ENCODE data around the gene SCYL1.

Gene SCYL1

DNA sequence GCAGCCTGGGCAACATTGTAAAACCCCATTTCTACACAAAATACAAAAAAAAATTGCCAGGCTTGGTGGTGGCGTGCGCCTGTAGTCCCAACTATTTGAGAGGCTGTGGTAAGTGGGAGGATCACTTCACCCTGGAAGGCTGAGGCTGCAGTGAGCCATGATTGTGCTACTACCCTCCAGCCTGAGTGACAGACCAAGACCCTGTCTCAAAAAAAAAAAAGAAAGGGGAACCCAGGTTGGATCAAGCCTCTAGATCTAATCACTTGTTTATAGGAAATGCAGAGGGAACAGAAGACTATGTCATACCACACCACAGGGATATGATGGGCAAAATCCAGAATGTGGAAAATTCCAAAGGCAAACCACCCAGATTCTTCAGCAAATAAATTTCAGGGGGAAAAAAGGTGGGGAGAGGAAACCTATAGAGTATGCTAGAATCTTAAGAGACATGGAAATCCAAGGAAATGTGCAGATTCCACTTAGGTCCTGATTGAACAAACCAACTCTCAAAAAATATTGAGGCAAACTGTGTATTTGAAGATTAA, 42.5 kb upstream of the SCYL1 start:
- TF ChIP-seq, protein P1, sequence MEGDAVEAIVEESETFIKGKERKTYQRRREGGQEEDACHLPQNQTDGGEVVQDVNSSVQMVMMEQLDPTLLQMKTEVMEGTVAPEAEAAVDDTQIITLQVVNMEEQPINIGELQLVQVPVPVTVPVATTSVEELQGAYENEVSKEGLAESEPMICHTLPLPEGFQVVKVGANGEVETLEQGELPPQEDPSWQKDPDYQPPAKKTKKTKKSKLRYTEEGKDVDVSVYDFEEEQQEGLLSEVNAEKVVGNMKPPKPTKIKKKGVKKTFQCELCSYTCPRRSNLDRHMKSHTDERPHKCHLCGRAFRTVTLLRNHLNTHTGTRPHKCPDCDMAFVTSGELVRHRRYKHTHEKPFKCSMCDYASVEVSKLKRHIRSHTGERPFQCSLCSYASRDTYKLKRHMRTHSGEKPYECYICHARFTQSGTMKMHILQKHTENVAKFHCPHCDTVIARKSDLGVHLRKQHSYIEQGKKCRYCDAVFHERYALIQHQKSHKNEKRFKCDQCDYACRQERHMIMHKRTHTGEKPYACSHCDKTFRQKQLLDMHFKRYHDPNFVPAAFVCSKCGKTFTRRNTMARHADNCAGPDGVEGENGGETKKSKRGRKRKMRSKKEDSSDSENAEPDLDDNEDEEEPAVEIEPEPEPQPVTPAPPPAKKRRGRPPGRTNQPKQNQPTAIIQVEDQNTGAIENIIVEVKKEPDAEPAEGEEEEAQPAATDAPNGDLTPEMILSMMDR (IDR thresholded peaks at IDR 0.05; ENCODE audit: low read depth, low read length, missing control alignments): no peak
- no peak for DNase-seq (ENCODE audit: extremely low read depth, low read depth)
- no peak overlapping the region for H3K4me3 ChIP-seq (replicated peaks; ENCODE audit: low read depth, low read length)

GRCh38 chr11:65485920-65486219, 39.0 kb upstream of the SCYL1 start:
- no peak overlapping the region for H3K4me3 ChIP-seq (replicated peaks; ENCODE audit: low read depth, low read length)

GRCh38 chr11:65486570-65487466, 38.1 kb upstream of the SCYL1 start:
- TF ChIP-seq, protein P1 (IDR thresholded peaks at IDR 0.05; ENCODE audit: low read depth, low read length, missing control alignments): no peak
- DNase-seq (ENCODE audit: extremely low read depth, low read depth): no peak
- peak overlapping the region; percentile 8; the same call in 1 of the 2 replicates for H3K4me3 ChIP-seq (replicated peaks; ENCODE audit: low read depth, low read length)

More at GRCh38 chr11:65485920-65486219, 39.0 kb upstream of the SCYL1 start:
- DNase-seq (ENCODE audit: extremely low read depth, low read depth): no peak
- TF ChIP-seq, protein P1 (IDR thresholded peaks at IDR 0.05; ENCODE audit: low read depth, low read length, missing control alignments): no peak

DNA sequence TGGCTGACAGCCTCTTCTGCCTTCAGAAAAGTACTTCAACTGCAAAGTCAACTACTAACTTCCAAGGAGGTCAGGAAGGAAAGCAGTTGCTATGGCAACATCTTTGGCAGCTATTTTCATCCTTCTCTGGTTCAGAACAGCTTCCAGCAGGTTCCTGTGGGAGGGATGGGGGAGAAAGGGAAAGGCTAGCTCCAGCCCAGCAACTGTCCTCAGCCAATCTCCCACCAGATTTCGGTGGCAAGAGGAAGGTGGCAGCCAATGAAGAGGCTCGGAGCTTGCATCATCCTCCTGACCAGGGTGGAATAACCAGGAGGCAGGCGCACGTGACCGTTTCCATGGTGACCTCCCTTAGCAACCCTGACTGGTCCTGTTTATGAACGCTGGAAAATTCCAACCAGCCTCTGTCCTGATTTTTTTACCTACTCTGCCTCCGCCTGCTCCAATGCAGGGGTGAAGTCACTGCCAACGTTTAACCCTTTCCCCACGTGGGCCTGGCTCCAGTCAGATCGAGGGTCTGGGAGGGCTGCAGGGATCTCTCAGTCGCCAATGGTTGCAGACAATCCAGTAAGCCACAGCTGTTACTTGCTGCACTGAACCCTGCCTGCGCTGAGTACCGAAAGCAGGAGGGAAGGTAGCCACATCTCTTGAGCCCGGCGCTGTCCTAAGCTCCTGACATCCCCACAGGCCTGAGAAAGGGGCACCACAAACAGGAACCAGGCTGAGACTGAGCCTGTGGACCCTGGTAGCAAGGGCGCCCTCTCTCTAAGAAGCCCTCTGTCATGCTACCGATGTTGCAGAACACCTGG, 37.2 kb upstream of the SCYL1 start:
- H3K4me3 ChIP-seq (replicated peaks; ENCODE audit: low read depth, low read length): peak overlapping the region; percentile 6; the same call in 1 of the 2 replicates
- TF ChIP-seq, protein P1 (IDR thresholded peaks at IDR 0.05; ENCODE audit: low read depth, low read length, missing control alignments): no peak
- DNase-seq (ENCODE audit: extremely low read depth, low read depth): peak; percentile 100

- no peak for DNase-seq (ENCODE audit: extremely low read depth, low read depth)
These were observed 36.4 kb upstream of the SCYL1 start for GRCh38 chr11:65488273-65489034.

More at GRCh38 chr11:65488273-65489034, 36.4 kb upstream of the SCYL1 start:
- TF ChIP-seq, protein P1 (IDR thresholded peaks at IDR 0.05; ENCODE audit: low read depth, low read length, missing control alignments): no peak
- H3K4me3 ChIP-seq (replicated peaks; ENCODE audit: low read depth, low read length): peak overlapping the region; percentile 6; the same call in 1 of the 2 replicates

Measured in HFF-Myc (cell line).